HG03135 (cell line): Measurements from ENCODE around the gene IGFBP5.

Experiments used
- ATAC-seq: cut with Tn5 transposase; IDR thresholded peaks from one replicate; pipeline ENCODE4 v1.9.1; 2021; ENCODE audit warnings: mild to moderate bottlenecking, moderate library complexity; ENCODE audit not compliant: unreplicated experiment

The IGFBP5 gene

GRCh38 chr2:216670266-216671080 is 24.9 kb downstream of the IGFBP5 start:
- no peak for ATAC-seq

DNA sequence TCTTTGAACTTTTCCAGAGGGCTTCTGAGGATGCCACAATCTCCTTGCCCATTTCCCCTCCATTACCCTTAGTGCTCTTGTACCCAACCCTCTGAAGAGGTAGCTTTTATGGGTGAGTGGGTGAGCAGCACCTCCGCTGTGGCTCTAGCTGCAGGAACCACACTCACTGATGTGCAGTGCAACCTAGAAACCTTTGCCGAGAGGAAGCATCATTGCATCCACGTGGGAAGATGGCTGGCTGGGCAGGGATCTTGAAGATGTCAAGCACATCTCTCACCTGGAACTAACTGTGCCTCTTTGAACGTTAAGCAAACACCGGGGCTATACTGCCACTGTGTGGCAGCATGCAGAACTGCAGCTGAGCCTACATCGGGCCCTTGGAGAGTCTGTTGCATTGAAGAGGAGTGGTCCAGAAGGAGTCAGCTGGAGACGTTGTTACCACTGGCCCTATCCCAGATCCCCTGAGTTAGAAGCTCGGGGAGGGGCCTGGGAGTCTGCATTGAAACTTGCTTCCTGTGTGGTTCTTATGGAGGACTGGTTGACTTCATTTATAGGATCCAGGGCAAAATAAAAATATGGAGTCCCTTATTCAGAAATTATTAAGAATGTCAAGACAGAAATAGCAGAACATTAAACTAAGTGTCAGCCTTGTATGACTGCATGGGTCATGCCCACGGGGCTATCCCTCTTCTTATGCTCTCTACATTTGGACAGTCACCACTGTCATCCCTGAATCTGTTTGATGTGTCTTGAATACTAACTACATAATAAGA is 28.7 kb downstream of the IGFBP5 start:
- peak; percentile 82 for ATAC-seq

GRCh38 chr2:216665717-216666116 is 29.6 kb downstream of the IGFBP5 start:
- no peak for ATAC-seq

DNA sequence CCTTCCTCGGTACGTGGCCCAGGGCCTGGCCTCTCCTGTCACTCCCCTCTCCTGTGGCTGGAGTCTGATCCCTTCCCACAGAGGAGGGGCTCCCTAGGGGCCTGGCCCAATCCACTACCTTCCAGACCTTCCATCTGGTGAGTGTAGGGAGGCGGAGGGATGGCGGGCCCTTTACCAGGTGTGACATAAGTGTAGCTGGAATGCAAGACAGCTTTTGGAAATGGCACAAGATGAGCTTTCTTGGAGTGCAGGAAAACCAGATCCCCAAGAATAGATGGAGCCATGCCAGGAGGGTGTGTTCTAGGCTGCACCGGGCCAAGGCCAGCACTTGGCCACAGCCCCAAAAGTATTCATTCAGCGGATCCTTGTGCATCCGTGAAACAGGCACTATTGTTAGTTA is 30.1 kb downstream of the IGFBP5 start:
- ATAC-seq = no peak

DNA sequence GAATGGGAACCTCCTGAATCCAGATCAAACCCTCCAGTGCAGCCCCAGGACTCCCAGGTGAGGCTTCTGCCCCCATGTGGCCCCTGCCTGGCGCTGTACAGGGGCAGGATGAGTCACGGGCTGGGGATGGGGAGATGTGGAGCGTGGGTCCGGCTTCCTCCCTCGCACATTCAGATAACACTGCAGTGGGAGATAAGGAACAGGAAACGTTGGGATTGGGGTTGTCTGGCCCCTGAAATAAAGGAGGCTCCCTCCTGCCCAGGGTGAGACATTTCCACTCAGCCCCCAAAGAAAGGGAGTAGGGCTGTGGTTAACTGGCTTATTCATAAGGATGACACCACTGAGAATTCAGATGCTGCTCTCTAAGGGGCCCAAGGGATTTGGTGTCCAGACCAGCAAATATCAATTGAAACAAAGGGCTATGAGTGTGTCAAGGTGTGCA is 30.7 kb downstream of the IGFBP5 start:
- ATAC-seq = no peak

GRCh38 chr2:216663846-216664245 is 31.5 kb downstream of the IGFBP5 start:
- no peak for ATAC-seq

DNA sequence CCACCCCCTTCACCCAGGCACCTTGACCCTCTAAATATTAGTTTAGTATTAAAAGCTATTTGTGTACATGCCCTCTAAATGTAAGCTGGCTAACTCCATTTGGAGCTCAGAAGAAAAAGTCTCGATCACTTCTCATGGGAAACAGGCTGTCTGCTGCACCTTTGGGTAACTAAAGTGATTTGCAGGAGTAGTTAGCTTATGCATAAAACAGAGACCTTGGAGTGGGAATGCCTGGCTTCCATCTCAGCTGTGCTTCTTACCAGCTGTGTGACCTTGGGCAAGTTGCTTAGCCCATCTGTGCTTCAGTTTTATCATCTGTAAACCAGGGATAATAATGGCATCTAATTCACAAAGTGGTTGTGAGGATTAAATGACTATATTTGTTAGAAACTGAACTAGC is 32.2 kb downstream of the IGFBP5 start:
- no peak for ATAC-seq

DNA sequence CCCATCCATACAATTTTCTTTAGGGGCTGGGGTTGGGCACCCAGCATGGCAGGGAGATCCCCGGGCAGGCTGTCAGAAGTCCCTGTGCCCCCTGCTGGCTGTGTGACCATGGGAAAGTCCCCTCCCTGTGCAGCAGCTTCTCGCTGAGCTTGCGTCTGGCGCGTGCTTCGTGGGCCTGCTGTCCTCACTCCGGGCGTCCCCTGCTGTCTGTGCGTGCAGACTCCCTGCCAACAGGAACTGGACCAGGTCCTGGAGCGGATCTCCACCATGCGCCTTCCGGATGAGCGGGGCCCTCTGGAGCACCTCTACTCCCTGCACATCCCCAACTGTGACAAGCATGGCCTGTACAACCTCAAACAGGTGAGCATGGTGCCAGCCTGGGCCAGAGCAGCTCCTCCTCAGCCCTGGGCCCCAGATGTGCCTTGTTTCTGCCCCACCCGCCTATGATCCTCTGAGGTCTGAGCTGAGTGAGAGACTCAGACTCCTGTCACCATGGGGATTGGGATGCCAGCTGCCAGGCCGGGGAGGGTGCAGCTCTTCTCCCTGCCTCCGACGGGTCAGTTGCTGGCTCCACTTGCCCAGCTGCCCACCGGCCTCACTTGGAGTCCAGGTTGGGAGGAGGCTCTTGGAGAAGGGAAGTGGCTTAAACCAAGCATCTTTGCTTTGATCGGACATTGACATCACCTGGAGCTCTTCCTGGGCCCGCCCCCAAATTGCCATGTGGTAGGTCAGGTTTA is 33.5 kb downstream of the IGFBP5 start:
- ATAC-seq = no peak

DNA sequence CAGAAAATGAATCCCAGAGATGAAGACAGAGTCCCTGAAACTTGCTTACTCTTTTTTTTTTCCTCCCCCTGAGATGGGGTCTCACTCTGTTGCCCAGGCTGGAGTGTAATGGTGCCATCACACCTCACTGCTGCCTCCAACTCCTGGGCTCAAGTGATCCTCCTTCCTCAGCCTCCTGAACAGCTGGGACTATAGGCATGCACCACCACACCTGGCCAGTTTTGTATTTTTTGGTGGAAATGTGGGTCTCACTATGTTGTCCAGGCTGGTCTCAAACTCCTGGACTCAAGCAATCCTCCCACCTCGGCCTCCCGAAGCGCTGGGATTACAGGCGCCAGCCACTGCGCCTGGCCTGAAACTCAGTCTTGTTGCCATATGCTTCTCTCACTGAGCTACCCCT is 34.3 kb downstream of the IGFBP5 start:
- no peak for ATAC-seq

DNA sequence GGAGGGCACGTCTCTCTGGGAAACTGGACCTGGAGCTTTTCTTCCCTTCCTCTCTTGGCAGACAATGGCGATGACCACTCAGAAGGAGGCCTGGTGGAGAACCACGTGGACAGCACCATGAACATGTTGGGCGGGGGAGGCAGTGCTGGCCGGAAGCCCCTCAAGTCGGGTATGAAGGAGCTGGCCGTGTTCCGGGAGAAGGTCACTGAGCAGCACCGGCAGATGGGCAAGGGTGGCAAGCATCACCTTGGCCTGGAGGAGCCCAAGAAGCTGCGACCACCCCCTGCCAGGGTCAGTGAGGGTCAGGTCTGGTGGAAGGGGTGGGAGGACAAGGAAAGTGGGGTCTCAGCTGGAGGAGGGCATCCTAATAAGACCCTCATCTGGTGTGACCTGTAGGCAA is 34.9 kb downstream of the IGFBP5 start:
- no peak for ATAC-seq

DNA sequence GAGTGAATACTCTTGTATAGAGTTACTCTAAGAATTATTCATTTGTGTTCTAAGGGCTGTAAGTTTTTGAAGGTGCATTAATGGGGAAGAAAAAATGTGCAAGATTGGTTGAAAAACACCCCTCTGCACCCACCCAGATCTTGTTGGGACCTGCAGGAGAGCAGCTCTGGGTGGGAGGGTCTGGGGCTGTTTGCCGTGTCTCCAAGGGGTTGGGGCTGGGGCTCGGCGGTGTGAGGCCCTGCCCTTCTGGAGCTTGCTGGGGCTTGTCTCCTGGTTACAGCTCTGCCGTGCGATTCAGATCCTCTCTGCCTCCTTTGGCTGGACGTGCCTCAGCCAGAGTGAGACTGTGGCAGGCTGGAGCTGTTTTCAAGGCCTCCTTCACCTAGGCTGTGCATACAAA is 36.1 kb downstream of the IGFBP5 start:
- no peak for ATAC-seq

DNA sequence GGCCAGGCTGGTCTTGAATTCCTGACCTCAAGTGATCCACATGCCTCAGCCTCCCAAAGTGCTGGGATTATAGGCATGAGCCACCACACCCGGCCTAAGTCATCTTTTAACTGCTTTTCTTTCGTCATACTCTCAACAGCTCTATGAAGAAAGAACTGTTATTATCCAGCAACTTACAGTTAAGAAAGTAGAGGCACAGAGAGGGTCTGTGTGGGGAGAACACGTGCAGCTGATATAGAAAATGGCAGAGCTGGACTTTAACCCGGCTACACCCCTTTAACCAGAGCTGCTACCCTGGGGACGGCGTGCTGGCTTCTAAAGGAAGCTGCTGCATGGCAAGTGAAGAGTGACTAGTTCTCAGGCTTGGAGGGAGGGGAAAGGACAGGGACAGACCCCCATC is 36.6 kb downstream of the IGFBP5 start:
- no peak for ATAC-seq

DNA sequence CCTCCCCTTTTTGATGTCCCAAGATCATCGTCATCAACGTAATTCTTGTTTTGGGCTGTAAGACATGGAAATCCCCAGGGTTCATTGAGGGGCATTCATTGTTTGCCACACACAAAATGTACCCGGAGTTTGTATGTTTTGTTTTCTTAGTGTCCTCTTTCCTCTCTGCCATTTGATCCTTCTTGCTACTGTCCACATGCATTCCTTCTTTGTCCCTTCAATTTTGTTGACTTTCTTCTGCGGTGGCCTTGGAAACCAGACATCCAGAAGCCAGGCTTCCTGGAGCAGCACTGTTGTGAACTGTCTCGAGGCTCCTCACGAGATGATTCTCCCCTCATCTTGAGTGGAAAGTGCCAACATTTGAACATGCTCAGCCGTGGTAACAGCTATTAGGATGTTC is 37.4 kb downstream of the IGFBP5 start:
- no peak for ATAC-seq

GRCh38 chr2:216657086-216657855 is 38.1 kb downstream of the IGFBP5 start:
- ATAC-seq = no peak

- ATAC-seq = no peak
Observed at GRCh38 chr2:216654528-216655052, 40.8 kb downstream of the IGFBP5 start.

DNA sequence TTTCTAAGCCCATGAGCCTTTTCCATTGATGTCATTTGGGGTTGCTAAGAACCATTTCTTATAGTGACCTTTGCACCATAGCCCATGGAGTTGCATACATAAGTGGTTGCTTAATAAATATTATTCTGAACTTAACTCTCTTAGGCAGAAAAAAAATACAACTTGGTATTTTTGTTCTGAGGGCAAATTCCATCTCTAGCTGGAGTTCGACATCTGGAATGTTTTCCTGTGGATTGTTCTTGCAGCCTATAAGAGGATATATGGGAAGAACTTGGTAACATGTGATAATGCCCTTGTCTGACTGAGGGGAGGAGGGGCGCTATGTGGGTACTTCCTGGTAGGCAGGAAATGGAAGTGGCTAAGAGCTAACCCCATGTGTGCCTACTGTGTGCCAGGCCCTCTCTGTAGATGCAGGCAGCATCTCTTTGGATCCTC is 41.4 kb downstream of the IGFBP5 start:
- ATAC-seq = no peak

GRCh38 chr2:216653093-216653799 is 42.1 kb downstream of the IGFBP5 start:
- no peak for ATAC-seq

DNA sequence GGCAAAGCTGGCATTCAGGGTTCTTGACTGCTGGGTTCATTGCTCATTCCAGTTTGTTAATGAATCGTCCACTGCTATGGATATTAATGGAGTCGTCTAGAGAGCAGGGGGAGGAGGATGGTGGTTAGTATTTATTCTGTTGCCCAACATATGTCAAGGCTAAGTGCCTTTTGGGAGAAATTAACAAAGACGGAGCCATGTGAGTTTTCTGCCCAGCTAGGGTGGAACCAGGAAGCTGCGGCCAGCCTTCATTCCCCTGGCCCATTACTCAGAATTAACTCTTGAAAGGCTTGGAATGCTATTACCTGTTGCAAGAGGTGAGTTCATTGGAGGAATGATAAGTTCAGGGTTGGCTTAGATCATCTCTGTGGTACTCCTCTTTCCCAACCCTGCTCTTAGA is 42.8 kb downstream of the IGFBP5 start:
- ATAC-seq = no peak

DNA sequence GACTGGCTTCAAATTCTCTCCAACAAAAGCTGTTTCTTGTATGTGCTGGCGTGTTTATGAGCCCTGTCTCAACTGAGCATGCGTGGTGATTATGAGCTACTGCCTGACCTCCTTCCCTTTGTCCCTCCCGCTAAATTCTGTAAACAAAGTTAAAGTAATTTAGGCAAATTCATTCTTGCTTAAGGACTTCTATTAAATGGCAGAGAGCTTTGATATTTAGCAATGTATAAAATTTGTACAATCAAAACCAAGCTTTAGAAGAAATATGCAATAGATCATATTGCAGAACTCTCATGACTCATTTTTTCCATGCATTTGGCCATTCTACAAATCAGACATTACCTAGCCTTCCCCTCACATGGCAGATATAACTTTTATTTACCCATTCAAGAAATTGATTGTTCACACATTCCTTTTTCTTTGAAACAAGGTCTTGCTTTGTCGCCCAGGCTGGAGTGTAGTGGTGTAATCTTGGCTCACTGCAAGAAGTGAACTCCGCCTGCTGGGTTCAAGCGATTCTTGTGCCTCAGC is 43.9 kb downstream of the IGFBP5 start:
- no peak for ATAC-seq
